Activated T-cell treated with anti-CD3 and anti-CD28 coated beads, Interleukin-2, amount 50 U/mL, for 72 hours (primary cell): Measurements from ENCODE around the gene CCL20. TPM values are rescaled to one million over a fixed set of nuclear protein-coding genes. Genes with fewer than 3 reads are reported as not detected.
A peak's percentile ranks its signal among the peaks of the same experiment; 100 is the strongest.

Experiments used
- ATAC-seq, 2 donors: fragments of 150-1000 bp; cut with Tn5 transposase; replicated peaks in 1 of 2; 2 replicates each; pipeline ENCODE4 v1.10.0; 2021; ENCODE audit warnings: moderate library complexity in 2 of 2, mild to moderate bottlenecking in 1 of 2
- DNase-seq, 2 donors: peaks; one replicate each; pipeline ENCODE4 v3.0.0; 2021 to 2022; ENCODE audit warnings: mixed read lengths in 1 of 2
- H3K27ac Mint-ChIP-seq: one replicate; pipeline ENCODE4 v1.8.0; 2022; ENCODE audit warnings: mild to moderate bottlenecking, moderate library complexity, mixed read lengths
- H3K27me3 Mint-ChIP-seq: one replicate; pipeline ENCODE4 v1.8.0; 2022; ENCODE audit warnings: low read depth, mixed read lengths
- H3K36me3 Mint-ChIP-seq, 2 donors: one replicate each; pipeline ENCODE4 v1.8.0; 2022; ENCODE audit warnings: mixed read lengths in 2 of 2, mild to moderate bottlenecking in 1 of 2; ENCODE audit not compliant: insufficient read depth in 2 of 2
- H3K4me1 Mint-ChIP-seq: one replicate; pipeline ENCODE4 v1.8.0; 2022; ENCODE audit warnings: low read depth, mixed read lengths
- H3K4me3 Mint-ChIP-seq, 2 donors: one replicate each; pipeline ENCODE4 v1.8.0; 2022; ENCODE audit warnings: mild to moderate bottlenecking in 2 of 2, mixed read lengths in 2 of 2, moderate library complexity in 2 of 2
- H3K9me3 Mint-ChIP-seq, 2 donors: one replicate each; pipeline ENCODE4 v1.8.0; 2022; ENCODE audit warnings: mixed read lengths in 2 of 2
- total RNA-seq, 2 donors: library from RNA; stranded (reverse); gene quantifications; one replicate each; pipeline ENCODE4 v1.2.3, GENCODE V29; 2022

The CCL20 gene
- total RNA-seq, 2 donors from 2014 or later: 1.4 to 21.9 TPM

GRCh38 chr2:227813229-227813561, 447 bp upstream of the CCL20 start:
- Mint-ChIP-seq H3K9me3 (no peaks in the 10 kb centered on the region), H3K4me3 (peak overlapping the region in 1 of 2 donors; percentile 88), H3K27me3 (peaks cover 7% of the 10 kb centered on the region), H3K36me3 (no peaks in the 10 kb centered on the region), H3K4me1 (peaks cover 7% of the 10 kb centered on the region), H3K27ac (peak overlapping the region; percentile 88)
- no peak for ATAC-seq
- DNase-seq: no peak

DNA sequence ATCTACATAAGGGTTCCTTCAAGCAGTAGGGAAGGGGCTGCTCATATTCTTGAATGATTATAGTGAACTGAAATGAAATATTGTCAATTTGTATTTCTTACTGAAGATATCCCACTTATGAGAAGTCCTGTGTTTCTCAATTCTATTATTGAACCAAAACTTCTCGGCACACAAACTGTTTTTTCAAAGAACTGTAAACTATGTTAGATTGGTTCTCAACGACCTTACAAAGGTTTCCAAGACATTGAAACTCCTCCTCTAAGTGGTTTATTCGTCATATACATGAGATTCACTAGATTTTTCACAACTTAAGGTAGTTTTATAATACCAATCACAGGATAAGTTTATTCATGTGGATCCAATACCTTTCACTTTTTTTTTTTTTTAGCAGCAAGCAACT, 1.4 kb downstream of the CCL20 start:
- ATAC-seq (no peak), DNase-seq (no peak)
- Mint-ChIP-seq H3K27me3 (peaks cover 15% of the 10 kb centered on the region), H3K36me3 (no peaks in the 10 kb centered on the region), H3K4me1 (peaks cover 15% of the 10 kb centered on the region), H3K9me3 (no peaks in the 10 kb centered on the region), H3K27ac (peak overlapping the region; percentile 68), H3K4me3 (peak overlapping the region in 1 of 2 donors; percentile 75)

DNA sequence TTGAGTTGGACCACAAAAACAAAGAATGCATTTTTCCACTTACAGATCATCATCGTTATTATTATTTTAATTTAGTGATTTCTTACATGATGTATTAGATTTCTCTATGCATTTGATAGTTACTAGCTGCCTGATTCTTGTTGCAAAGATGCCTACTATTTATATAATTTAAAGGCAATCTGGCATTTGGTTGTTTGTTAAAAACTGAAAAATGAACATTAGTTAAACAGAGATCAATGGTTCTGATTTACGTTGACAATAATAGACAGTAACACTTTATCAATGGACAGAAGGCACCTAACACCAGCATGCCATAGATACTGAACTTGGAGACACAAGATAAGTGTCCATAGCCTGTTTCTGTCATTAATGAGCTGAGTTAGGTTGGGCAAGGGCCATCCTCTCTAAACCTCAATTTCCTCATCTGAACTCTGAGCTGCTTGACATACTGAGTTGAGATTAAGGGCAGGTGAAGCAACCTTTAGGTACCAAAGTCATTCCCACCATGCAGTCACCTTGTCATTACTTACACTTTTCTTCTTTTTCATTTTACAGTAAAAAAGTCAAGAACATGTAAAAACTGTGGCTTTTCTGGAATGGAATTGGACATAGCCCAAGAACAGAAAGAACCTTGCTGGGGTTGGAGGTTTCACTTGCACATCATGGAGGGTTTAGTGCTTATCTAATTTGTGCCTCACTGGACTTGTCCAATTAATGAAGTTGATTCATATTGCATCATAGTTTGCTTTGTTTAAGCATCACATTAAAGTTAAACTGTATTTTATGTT, 3.1 kb downstream of the CCL20 start:
- peaks cover 0 to 5% of the 10 kb centered on the region in 2 donors for H3K36me3 Mint-ChIP-seq
- no peak for ATAC-seq
- peaks cover 3 to 4% of the 10 kb centered on the region in 2 donors for H3K9me3 Mint-ChIP-seq
- H3K4me1 Mint-ChIP-seq: peaks cover 15% of the 10 kb centered on the region
- peak overlapping the region in 1 of 2 donors; percentile 56 for H3K4me3 Mint-ChIP-seq
- peak overlapping the region; percentile 75 for H3K27ac Mint-ChIP-seq
- no peak for DNase-seq
- H3K27me3 Mint-ChIP-seq: peaks cover 31% of the 10 kb centered on the region

DNA sequence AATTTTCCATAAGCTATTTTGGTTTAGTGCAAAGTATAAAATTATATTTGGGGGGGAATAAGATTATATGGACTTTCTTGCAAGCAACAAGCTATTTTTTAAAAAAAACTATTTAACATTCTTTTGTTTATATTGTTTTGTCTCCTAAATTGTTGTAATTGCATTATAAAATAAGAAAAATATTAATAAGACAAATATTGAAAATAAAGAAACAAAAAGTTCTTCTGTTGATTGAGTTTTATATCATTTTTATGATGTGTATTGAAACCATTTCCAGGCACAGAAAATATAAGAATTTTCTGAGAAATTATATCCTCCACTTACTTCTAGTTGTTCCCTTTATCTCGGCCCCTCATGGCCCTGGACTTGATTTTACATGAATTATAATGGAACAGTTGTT, 3.7 kb downstream of the CCL20 start:
- peaks cover 15% of the 10 kb centered on the region for H3K4me1 Mint-ChIP-seq
- H3K27me3 Mint-ChIP-seq: peaks cover 33% of the 10 kb centered on the region
- peak overlapping the region in 1 of 2 donors; percentile 56 for H3K4me3 Mint-ChIP-seq
- peak overlapping the region; percentile 75 for H3K27ac Mint-ChIP-seq
- DNase-seq: no peak
- peaks cover 3 to 4% of the 10 kb centered on the region in 2 donors for H3K9me3 Mint-ChIP-seq
- H3K36me3 Mint-ChIP-seq: peaks cover 0 to 5% of the 10 kb centered on the region in 2 donors
- ATAC-seq: no peak

- Mint-ChIP-seq H3K4me1 (peaks cover 15% of the 10 kb centered on the region), H3K4me3 (peak overlapping the region; percentile 12 to 38), H3K27ac (peak overlapping the region; percentile 75), H3K27me3 (peaks cover 39% of the 10 kb centered on the region), H3K36me3 (peaks cover 0 to 5% of the 10 kb centered on the region in 2 donors), H3K9me3 (peaks cover 3 to 9% of the 10 kb centered on the region in 2 donors)
- DNase-seq: peak; percentile 87 to 89
- peak; percentile 88 to 90 for ATAC-seq
Observed at GRCh38 chr2:227817850-227818674, 4.4 kb downstream of the CCL20 start.

GRCh38 chr2:227818675-227819397, 5.2 kb downstream of the CCL20 start:
- Mint-ChIP-seq H3K9me3 (peaks cover 3 to 9% of the 10 kb centered on the region in 2 donors), H3K4me3 (peak overlapping the region; percentile 12 to 38), H3K27me3 (peaks cover 35% of the 10 kb centered on the region), H3K27ac (peak overlapping the region; percentile 75), H3K36me3 (peaks cover 0 to 5% of the 10 kb centered on the region in 2 donors), H3K4me1 (peaks cover 15% of the 10 kb centered on the region)
- DNase-seq (no peak), ATAC-seq (peak; percentile 33 to 37)

- Mint-ChIP-seq H3K27ac (no peak overlapping the region), H3K27me3 (peaks cover 34% of the 10 kb centered on the region), H3K4me1 (peaks cover 15% of the 10 kb centered on the region), H3K9me3 (peaks cover 3 to 9% of the 10 kb centered on the region in 2 donors), H3K4me3 (no peak overlapping the region), H3K36me3 (peaks cover 0 to 5% of the 10 kb centered on the region in 2 donors)
- DNase-seq: no peak
- no peak for ATAC-seq
Observed at GRCh38 chr2:227819398-227819697, 5.7 kb downstream of the CCL20 start.

GRCh38 chr2:227821043-227821942, 7.7 kb downstream of the CCL20 start:
- Mint-ChIP-seq H3K4me1 (peaks cover 15% of the 10 kb centered on the region), H3K9me3 (peaks cover 3 to 9% of the 10 kb centered on the region in 2 donors), H3K4me3 (no peak overlapping the region), H3K27ac (no peak overlapping the region), H3K36me3 (peaks cover 0 to 5% of the 10 kb centered on the region in 2 donors), H3K27me3 (peaks cover 34% of the 10 kb centered on the region)
- DNase-seq: no peak
- ATAC-seq: no peak

- peaks cover 15% of the 10 kb centered on the region for H3K4me1 Mint-ChIP-seq
- no peak overlapping the region for H3K4me3 Mint-ChIP-seq
- peaks cover 0 to 5% of the 10 kb centered on the region in 2 donors for H3K36me3 Mint-ChIP-seq
- no peak overlapping the region for H3K27ac Mint-ChIP-seq
- peaks cover 3 to 9% of the 10 kb centered on the region in 2 donors for H3K9me3 Mint-ChIP-seq
- ATAC-seq: no peak
- H3K27me3 Mint-ChIP-seq: peaks cover 45% of the 10 kb centered on the region
- no peak for DNase-seq
Observed at GRCh38 chr2:227822416-227823003, 8.9 kb downstream of the CCL20 start.

GRCh38 chr2:227823922-227824321, 10.3 kb downstream of the CCL20 start:
- Mint-ChIP-seq H3K36me3 (peaks cover 0 to 5% of the 10 kb centered on the region in 2 donors), H3K9me3 (peaks cover 3 to 9% of the 10 kb centered on the region in 2 donors), H3K27ac (no peak overlapping the region), H3K27me3 (peaks cover 38% of the 10 kb centered on the region), H3K4me3 (no peak overlapping the region), H3K4me1 (peaks cover under 1% of the 10 kb centered on the region)
- ATAC-seq (no peak), DNase-seq (no peak)

DNA sequence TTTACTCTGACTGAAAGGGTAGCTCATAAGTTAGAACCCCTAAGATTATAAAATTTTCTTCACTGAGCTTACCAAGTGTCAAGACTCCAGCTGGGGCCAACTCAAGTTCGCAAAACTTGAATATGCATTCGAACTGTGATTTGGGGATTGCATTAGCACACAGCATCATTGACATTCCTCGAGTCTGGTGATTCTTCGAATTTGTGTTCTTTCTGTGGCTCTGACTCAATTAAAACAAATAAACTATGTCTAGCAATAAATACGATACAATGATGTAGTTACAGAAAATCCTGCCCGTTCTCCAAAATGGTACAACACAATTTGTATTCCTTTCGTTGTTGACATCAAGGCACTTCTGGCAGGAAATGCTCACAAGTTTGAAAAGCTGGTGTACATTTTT, 11.1 kb downstream of the CCL20 start:
- peaks cover 0 to 5% of the 10 kb centered on the region in 2 donors for H3K36me3 Mint-ChIP-seq

More for the DNA sequence above, 11.1 kb downstream of the CCL20 start:
- H3K27ac Mint-ChIP-seq: no peak overlapping the region
- no peaks in the 10 kb centered on the region for H3K4me1 Mint-ChIP-seq
- ATAC-seq (no peak), DNase-seq (no peak)
- no peak overlapping the region for H3K4me3 Mint-ChIP-seq
- H3K27me3 Mint-ChIP-seq: peaks cover 38% of the 10 kb centered on the region
- peaks cover 3 to 9% of the 10 kb centered on the region in 2 donors for H3K9me3 Mint-ChIP-seq
